Ammon's horn (tissue), 1 donor: ENCODE measurements around the gene LEAP2.

Source experiments
- DNase-seq: peaks from one replicate; pipeline ENCODE4 v3.0.0-alpha.2; 2016; ENCODE audit warnings: low spot score

LEAP2 gene, protein sequence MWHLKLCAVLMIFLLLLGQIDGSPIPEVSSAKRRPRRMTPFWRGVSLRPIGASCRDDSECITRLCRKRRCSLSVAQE

DNA sequence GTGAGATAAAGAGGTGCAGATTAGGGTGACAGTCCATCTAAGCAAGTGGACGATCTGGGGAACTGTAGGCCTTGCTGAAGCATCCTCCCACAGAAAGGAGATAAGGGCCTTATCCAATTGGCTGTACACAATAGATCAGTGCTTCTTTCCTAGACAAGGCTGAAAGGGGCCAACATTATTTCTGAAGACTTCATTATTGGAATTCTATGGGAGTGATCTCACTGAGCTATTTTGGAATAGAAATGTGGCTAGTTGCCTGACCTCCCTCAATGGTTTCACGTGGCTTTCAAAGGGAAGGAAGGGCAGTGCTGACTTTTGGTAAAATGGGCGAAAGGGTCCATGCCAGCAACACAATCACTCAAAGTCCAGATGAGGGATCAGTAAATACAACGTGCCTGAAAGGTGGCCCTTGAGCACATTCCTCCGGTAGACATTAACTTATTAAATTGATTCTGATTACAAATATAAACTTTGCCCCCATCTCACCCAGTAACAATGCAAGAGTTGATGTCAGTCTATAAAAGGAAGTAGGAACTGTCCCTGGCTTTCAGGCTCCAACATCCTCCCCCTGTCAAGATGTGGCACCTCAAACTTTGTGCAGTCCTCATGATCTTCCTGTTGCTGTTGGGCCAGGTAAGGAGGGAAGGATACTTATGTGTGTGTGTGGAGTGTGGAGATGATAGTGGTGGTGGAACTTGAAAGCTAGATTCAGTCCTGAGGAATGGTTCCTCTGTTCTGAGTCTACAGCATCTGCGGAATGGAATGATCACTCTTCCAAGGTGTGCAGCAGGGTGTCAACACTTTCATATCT is at the start of gene LEAP2:
LEAP2 (plus strand) TSS at position 550 of the 811 bp plus-strand sequence; CDS start at position 577, 27 bp downstream.
- DNase-seq: no peak

DNA sequence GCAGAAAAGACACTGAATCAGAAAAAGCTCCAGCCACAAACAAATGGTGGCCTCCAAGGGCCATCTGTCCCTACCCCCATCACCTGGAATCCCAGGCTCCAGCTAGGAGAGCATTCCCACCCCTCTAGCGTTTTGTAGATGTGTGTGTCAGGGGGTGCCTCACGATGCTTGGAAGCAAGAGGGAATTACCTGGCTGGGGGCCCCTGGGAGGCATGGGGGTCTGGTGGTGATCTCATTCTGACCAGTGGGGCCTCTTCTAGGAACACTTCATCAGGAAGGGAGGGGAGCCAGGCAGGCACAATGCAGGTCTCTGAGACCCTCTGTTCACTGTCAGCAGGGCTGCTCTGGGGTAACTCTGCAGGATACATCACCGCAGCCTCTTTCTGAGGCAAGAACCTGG is 49.0 kb upstream of the LEAP2 start:
- DNase-seq: no peak

DNA sequence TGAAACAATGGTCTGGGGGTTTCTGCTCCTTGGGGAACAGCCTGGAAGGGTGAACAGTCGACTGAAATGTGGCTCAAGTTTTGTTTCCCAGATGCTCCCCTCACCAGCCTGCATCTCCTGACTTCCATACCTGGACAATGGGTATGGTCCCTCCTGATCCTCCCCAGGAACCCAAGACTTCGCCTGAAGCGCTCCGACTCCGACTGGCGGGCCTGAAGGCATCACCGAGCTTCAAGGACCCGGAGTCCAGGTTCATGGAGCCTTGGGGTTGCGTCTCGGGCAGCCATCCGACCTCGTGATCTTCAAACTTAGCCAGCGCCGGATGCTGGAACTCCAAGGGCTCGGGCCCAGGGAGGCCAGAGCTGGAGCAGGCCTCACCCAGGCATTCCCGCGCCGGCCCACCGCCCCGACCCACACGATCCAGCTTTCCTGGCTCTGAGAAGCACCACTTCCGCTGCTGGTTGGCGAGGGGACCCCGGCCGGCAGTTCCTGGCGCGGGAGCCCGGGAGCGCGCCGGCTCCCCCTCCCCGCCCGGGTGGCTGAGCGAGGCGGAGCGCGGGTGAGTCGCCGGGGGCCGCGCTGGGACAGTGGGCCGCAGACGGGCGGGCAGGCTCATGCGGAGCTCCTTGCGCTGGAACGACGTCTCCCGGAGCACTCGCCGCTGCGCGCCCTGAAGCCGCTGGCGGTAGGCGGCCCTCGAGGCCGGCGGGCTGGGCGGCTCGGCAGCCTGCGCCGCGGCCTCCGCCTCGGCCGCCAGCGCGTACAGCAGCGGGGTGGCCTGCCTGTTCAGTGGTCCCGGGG is 48.2 kb upstream of the LEAP2 start:
- no peak for DNase-seq

DNA sequence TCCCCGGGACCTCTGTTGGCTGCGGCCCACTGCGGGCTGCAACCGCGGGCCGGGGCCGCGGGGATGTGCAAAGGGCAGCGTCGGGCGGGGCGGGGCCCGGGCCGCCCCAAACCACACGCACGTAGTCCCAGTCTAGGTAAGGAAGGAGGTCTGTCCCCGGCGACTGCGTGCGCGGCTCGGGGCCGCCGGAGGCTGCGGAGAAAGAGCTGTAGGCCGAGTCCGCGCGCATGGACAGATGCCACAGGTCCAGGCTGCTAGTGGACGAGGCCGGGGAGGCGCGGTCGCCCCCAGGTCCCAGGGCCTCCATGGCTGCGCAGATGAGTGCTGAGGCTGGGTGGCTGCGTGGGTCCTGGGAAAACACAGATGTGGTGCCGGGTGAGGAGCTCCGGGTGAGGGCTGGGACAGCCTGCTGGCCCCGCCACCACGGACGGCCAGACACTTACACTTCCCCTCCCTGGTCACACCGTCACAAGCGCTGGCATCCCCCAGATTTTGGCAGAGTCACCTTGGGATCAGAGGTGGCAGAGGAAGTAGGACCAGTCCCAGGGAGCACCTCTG is 47.6 kb upstream of the LEAP2 start:
- no peak for DNase-seq

DNA sequence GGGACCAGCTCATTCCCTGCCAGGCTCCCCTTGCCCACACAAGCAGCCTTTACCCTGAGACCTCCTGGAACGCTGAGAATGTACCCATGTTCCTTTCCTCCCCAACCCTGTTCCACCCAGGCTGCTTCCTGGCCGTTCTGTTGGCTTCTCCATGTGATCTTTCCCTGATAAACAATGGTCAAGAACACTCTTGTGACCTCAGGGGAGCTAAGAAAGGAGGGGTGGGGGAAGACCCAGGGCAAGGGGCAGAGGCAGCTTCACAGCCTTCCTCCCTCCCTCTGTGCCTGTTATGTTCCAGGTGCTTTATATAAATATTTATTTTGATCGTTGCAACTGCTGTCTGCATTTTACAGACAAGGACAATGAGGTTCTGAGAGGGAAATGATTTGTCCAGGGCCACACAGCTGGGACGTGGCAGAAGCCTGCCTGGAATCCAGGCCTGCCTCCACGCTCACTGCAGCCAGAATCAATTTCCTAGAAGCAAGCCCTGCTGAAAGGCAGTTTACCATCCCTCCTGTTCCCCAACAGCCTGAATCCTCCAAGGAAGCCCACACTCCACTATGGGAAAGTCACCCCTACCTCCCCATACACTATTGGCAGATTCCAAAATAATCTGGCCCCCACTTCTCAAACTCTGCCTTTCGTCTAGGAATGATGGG is 46.9 kb upstream of the LEAP2 start:
- DNase-seq: no peak

DNA sequence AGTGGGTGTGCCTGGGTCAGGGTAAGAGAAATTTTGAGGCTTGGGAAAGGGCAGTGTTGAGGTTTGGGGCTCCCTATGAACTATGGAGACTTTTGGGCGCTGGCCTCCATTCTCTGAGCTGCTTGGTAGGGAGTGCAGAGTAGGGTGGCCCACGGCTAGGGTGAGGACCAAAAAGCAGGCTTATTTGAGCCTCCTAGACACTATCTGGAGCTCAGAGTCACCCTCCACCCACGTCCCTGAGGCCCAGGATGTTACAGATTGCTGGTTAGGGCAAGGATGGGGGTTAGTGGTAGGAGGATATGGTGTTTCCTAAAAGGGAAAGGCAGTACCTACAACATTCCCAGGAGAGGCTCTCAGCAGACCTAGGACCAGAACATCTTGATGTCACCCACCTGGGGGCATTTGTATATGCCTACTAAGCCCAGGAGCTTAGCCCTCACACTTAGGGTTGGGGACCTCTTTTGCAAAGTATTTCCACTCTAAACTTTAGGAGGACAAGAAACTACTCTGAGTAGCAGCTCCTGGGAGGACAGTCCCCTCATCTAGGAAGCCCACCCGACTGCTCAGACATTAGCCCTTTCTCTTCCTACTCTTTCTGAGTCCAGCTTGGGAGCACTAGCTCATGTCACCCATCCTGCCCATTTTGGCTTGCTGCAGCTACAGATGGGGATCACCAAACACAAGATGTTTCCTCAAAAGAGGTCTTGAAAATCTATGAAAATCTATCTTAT is 45.4 kb upstream of the LEAP2 start:
- no peak for DNase-seq

DNA sequence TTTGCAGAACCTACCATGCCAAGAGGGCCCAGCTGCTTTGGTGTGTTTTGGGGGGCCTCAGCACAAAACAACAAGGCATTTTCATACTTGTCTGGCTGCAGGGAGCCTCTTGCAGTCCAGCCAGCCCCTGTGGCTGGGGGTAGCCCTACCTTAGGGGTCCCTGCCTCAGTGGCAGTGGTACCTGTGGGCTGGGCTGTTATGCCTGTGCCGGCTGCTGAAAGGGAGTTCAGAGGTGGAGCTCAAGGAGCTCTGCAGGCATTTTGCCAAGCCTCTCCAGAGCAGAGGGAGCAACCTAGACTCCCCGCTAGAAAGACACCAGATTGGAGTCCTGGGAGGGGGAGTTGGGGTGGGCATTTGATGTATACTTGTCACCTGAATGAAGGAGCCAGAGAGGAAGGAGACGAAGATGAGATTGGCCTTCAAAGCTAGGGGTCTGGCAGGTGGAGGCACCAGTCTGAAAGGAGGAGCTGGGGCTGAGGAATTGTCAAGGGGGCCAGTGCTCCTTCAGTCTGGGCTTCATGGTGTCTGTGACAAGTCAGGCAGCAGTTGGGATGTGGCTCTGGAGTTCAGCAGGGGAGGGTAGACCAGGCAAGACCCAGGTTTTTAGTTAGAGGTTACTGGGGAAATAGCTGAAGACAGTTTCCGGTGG is 44.5 kb upstream of the LEAP2 start:
- DNase-seq: no peak

DNA sequence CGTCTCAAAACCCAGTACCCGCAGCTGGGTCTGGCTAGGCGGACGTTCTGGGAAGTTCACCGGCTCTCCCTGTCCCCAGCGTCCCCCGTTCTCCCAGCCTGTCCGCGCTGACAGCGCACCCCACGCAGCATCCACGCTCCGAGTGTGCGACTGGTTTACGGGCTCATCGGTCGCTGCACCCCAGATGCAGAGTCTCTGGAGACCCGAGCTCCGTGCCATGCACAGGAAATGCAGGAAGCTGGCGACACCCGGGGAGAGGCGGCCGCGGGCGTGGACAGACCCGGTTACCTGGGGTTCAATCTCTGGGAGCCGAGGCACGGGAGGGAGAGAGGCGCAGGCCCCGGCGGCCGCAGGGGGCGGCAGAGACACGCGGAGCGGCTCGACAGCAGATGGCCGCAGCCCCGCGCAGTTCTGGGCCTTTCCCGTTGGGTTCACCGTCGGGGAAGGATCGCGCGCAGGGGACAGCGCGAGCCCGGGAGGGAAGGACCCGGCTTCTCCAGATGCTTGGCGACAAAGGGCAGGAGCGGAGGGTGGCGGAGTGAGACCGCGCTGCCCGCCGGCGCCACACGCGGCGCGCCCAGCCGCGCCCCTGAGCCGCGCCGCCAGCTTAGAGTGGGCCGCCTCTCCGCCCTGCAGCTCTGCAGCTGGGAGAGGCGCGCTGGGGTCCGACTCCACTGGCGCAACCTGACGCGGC is 43.6 kb upstream of the LEAP2 start:
- peak; percentile 78 for DNase-seq

DNA sequence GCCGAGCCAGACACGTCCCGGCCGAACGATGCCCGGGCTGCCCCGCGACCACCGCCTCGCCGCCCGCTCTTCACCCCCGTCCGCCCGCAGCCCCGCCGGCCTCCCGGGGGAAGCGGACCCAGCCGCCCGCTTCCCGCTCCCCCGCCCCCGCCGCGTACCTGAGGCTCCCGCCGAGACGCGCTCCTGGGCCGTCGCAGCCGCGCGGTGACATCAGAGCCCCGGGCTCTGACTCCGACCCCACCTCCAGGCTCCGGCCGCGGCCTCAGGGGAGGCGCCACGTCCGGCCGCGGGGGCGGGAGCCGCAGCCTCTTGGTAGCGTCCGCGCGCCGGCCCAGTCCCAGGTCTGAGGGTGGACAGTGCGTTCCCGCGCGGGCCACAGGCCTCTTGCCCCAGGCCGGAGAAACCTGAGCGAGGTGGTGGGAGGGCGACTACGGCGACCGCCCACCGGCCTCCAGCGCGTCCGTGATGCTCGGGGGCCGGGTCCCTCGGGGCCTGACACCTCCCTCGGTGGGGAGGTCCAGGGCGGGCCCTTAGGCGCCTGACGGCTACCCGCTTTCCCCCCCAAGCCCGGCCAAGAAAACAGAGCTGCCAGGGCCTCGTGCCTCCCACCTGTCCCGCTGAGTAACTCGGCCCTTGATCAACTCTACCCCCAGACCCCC is 42.9 kb upstream of the LEAP2 start, which contains the start of gene SHROOM1:
SHROOM1 (minus strand) TSS at position 212 of the 659 bp plus-strand sequence. CDS start 4,507 bp downstream, outside the sequence.
- no peak for DNase-seq

DNA sequence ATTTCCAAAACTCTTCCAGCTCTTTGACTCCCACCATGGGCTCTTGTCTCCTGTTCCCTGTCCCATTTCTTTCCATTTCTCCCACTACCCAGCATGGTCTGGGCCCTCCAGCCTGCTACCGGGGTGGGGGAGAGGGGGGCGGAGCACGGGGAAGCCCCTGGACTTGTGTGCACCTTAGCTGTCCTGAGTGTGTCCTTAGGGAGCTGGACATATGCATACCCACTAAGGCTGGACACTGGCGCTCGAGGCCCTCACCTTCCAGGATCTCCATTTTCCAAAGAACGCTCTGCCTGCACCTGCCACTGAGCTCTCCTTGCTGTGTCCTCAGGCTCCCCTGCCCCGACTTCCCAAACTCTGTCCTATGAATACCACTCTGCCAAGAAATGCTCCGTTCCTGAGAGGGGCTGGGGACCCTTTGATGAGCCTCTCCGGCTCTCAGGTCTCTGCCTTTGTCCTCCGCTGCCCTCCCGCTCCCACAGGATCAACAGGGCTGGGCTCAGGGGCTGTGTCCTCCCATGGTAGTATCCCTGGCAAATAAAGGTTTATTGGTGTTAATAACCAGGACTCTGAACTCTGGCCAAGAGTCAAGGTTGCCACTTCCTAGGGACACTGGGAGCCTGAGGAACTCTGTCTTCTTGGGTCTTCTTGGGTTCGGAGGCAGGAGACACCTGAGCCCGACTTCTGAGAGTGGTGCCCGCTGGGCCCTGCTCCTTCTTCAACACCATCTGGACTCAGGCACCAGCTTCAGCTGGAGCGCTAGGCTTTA is 42.2 kb upstream of the LEAP2 start:
- DNase-seq: no peak

DNA sequence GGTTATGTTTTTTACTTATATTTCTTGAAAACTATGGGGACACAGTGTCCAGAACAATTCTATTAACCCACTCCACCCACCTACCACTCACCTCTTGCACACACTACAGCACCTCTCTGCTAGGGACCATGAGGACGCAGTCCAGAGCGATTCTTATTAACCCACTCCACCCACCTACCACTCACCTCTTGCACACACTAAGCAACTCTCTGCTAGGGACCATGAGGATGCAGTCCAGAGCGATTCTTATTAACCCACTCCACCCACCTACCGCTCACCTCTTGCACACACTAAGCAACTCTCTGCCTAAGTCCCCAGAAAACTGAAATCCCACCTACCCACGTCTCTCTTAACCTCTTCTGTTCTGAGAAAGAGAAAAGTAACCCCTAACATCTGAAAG is 40.9 kb upstream of the LEAP2 start:
- DNase-seq: no peak

DNA sequence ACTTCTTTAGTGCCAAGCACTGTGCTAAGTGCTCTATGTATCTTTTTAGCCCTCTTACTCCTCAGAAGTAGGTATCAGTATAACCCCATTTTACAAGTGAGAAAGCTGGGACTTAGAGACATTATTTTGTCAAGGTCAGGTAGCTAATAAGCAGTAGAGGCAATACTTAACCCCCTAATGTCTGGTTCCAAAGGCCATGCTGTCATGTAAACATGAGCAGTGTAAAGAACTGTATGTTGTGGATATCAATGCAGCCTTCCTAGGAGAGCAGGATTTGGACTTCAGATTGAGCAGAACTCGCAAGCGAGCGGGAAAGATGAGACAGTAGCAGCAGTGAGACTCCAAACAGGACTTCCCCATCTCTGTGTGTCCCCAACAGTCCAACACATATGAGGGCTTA is 39.4 kb upstream of the LEAP2 start:
- DNase-seq: no peak

DNA sequence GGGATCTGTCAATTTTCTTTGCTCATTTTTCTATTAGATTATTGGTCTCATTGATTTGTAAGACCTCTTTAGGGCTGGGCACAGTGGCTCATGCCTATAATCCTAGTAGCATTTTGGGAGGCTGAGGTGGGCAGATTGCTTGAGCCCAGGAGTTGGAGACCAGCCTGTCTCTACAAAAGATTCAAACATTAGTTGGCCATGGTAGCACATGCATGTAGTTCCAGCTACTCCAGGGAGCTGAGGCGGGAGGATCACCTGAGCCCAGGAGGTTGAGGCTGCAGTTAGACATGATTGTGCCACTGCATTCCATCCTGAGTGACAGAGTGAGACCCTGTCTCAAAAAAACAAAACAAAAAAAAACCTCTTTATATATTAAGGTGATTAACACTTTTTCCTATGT is 36.6 kb upstream of the LEAP2 start:
- DNase-seq: no peak

DNA sequence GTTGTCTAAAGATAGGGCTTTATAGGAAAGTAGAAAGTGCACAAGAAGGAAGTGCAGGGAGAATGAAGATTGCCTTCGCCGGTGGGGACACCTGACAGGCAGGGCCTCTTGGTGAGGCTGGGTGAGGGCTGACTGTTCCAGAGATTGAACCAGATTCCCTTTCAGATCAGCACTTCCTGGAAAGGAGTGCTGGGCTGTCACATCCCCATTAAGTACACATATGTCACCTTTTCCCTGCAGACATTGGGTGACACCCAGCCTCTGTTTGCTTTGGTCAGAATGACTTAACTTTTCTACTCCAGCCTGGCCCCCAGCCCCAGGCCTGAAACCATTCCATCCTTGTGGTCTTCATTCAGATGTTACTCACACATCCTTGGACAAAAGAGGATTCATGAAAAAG is 35.6 kb upstream of the LEAP2 start:
- no peak for DNase-seq

DNA sequence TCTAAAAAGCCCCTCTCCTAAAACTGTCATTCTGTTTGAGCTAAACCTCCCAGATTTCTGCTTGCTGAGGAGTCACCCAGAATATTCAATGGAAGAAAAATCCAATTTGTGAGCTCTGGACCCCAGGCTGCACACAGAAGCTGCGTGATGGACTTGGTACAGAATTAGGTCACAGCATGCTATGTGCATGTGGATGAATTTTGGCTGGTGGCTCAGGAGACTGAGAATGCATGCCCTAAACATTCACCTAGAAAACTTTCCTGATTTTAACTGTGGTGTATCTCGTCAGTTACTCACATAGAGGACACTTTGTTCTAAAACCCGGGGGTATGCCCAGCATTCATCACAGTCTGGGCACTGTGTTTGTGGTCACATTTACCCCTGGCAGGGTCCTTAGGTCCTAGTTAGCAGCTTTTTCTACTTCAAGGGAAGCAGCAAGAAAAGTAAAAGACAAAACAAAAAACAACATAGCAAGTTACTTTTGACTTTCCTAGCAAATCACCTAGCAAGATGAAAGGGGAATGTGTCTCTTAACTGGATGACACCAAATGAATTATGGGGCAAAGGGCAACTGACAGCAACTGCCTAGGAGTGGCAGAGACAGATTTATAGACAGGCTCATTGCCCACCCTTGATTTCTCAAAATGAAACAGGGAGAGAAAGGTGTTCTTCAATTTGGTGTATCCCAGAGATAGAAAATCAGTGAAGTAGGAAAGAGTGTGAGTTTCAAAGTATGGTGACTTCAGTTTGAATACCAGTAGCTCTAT is 34.8 kb upstream of the LEAP2 start:
- DNase-seq: no peak

DNA sequence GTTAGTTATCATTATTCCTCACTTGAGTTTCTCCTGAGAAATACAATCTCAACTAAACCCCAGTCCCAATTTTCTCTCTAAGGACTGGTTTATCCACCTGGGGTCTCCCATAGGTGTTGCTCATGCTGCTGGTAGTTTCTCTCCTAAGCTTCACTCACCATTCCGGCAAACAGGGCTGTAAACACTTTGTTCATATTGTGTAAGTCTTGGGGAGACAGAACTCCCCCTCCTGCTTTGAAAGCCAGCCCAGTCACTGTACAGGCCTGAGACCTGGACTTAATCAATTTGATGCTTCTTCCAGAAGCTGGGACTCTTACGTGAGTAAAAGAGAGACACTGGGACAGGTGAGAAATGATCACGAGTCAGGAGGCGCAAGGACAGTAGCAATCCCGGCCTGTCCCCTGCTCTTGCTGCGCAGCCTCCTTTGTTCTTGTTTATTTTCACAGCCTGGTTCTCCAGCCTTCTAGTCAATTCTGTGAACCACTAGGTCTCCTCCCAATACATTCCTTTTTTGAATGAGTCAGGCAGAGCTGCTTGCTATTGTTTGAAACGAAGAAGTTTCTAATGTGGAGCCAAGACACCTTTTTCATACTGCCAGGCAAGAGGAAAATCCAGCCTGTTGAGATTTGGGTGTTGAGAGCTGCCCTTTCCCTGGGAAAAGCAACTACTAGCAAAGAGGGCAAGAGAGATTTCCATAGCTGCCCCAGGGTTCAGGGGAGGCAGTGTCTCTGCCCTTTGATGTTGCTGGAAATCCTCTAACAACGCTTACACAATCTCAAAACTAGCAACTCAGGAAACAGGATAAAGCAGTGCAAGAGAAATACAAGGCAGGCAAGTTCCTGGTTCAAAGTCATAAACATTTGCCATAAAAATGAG is 33.8 kb upstream of the LEAP2 start:
- no peak for DNase-seq

DNA sequence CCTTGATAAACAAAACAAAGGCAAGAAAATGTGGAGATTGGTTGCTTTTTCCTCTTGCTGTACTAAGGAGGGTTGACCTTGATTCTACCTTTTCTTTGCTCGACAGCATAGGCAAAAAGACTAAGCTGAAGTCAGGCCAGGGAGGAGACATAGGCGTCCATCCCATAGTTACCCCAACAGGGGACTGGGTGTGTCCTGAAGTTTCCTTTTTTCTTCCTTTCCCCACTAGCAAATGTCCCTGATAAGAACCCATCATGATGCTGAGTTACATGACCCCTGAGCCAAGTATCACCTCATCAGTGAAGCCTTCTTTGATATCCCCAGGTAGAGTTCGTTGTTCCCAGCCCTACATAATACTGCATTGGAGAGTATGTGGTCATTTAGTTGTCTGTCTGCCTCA is 33.2 kb upstream of the LEAP2 start:
- DNase-seq: no peak
